ENCODE data around the gene NFE2L2. TPM values are rescaled to one million over a fixed set of nuclear protein-coding genes. Genes with fewer than 3 reads are reported as not detected.

The NFE2L2 gene
- total RNA-seq, 6 experiments from 2014 or later = 27.9 to 83.6 (median 35.6) TPM

GRCh38 chr2:177235855-177236437 lies 28.6 kb downstream of the NFE2L2 start:
- intact Hi-C loops (cut with DNase I) = no loop called here
- peaks cover 0 to 64% (median 11%) of the 10 kb centered on the region in 4 donors for H3K4me1 ChIP-seq
- H3K27ac ChIP-seq = no peak overlapping the region
- TF ChIP-seq CTCF (IDR thresholded peaks at IDR 0.05) (no peak), POLR2A (IDR thresholded peaks at IDR 0.05) (no peak)
- ATAC-seq = no peak
- no peaks in the 10 kb centered on the region for H3K9me3 ChIP-seq
- H3K4me3 ChIP-seq = no peak overlapping the region
- H3K27me3 ChIP-seq = no peaks in the 10 kb centered on the region
- peaks cover 0 to 37% (median 23%) of the 10 kb centered on the region in 4 donors for H3K36me3 ChIP-seq
- 98% methylated on average over 5 of the region's 6 CpGs for WGBS (ENCODE audit: insufficient coverage, low coverage, low lambda C conversion rate, missing lambda C conversion rate)
- DNase-seq = no peak

GRCh38 chr2:177234267-177234666 lies 30.3 kb downstream of the NFE2L2 start:
- Histone ChIP-seq H3K9me3 (no peaks in the 10 kb centered on the region), H3K27ac (no peak overlapping the region), H3K36me3 (peaks cover 0 to 54% (median 26%) of the 10 kb centered on the region in 4 donors), H3K4me3 (no peak overlapping the region), H3K27me3 (no peaks in the 10 kb centered on the region), H3K4me1 (peaks cover 0 to 49% (median 4%) of the 10 kb centered on the region in 4 donors)
- TF ChIP-seq POLR2A (IDR thresholded peaks at IDR 0.05) (no peak), CTCF (IDR thresholded peaks at IDR 0.05) (no peak)
- intact Hi-C loops (cut with DNase I) = no loop called here
- DNase-seq (no peak), ATAC-seq (no peak)

DNA sequence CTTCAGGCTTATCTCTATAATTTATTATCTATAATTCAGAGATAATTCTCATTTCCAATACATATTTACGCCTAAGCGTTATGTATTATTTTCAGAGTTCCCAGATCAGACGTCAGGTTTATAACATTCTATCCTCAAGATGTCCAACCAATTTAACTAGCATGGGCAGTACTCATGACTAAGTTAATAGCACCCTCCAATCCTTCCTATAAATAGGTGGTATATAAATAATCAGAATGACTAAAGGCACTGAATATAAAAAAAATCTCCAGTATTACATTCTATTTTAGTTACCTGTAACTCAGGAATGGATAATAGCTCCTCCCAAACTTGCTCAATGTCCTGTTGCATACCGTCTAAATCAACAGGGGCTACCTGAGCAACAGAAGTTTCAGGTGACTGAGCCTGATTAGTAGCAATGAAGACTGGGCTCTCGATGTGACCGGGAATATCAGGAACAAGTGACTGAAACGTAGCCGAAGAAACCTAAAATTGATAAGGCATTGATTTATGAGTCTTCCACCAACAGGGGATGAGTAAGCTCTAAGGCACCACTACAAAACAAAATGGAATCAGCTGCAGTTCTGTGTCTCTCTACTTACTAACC lies 32.3 kb downstream of the NFE2L2 start:
- TF ChIP-seq CTCF (IDR thresholded peaks at IDR 0.05) (no peak), POLR2A (IDR thresholded peaks at IDR 0.05) (no peak)
- Histone ChIP-seq H3K4me1 (peaks cover 0 to 33% (median 3%) of the 10 kb centered on the region in 4 donors), H3K9me3 (no peaks in the 10 kb centered on the region), H3K27me3 (no peaks in the 10 kb centered on the region), H3K36me3 (peaks cover 0 to 57% (median 26%) of the 10 kb centered on the region in 4 donors), H3K27ac (no peak overlapping the region), H3K4me3 (no peak overlapping the region)
- peak in 1 of 4 donors; percentile 13 for ATAC-seq
- WGBS (ENCODE audit: insufficient coverage, low coverage, low lambda C conversion rate, missing lambda C conversion rate) = 70% methylated on average over 7 of the region's 8 CpGs
- no peak for DNase-seq
- intact Hi-C loops (cut with DNase I) = no loop called here

DNA sequence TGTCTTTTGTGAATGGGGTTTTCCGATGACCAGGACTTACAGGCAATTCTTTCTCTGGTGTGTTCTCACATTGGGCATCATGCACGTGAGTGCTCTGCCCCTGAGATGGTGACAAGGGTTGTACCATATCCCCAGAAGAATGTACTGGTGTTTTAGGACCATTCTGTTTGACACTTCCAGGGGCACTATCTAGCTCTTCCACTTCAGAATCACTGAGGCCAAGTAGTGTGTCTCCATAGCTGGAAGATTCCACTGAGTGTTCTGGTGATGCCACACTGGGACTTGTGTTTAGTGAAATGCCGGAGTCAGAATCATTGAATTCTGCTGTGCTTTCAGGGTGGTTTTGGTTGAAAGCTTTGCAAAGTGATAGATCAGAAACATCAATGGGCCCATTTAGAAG lies 33.3 kb downstream of the NFE2L2 start:
- 100% methylated on average over 1 of the region's 3 CpGs for WGBS (ENCODE audit: insufficient coverage, low coverage, low lambda C conversion rate, missing lambda C conversion rate)
- DNase-seq (no peak), ATAC-seq (peak in 2 of 4 donors; percentile 8 to 43)
- no peak overlapping the region for H3K4me3 ChIP-seq
- no peak for TF ChIP-seq POLR2A (IDR thresholded peaks at IDR 0.05)
- no peak for TF ChIP-seq CTCF (IDR thresholded peaks at IDR 0.05)
- intact Hi-C loops (cut with DNase I) = no loop called here
- H3K9me3 ChIP-seq = no peaks in the 10 kb centered on the region
- H3K36me3 ChIP-seq = peaks cover 0 to 57% (median 26%) of the 10 kb centered on the region in 4 donors
- peak overlapping the region in 1 of 3 donors; percentile 9 for H3K27ac ChIP-seq
- no peaks in the 10 kb centered on the region for H3K27me3 ChIP-seq
- peaks cover 0 to 27% (median 3%) of the 10 kb centered on the region in 4 donors for H3K4me1 ChIP-seq
